Sigmoid colon (tissue), 4 donors: ENCODE data around the gene GPC1.

Experiments
- CTCF ChIP-seq, 4 experiments: fragments of 450-650 bp in 3 of 4; fragments of 200-600 bp in 1 of 4; IDR thresholded peaks; one replicate each; pipeline ENCODE4 v1.5.1; 2016 to 2019; ENCODE audit warnings: antibody characterized with exemption in 4 of 4, mild to moderate bottlenecking in 3 of 4, moderate library complexity in 2 of 4
- POLR2A ChIP-seq, 2 donors: fragments of 450-650 bp; IDR thresholded peaks; one replicate each; pipeline ENCODE4 v1.6.1; 2016; ENCODE audit warnings: antibody characterized with exemption in 2 of 2, mild to moderate bottlenecking in 2 of 2, moderate library complexity in 2 of 2
- POLR2AphosphoS5 ChIP-seq, 4 donors: sonication (generic); formaldehyde crosslinking; IDR thresholded peaks; one replicate each; pipeline ENCODE4 v1.6.1; 2017; ENCODE audit warnings: antibody characterized with exemption in 4 of 4

GRCh38 chr2:240405133-240405532 is 30.3 kb upstream of the GPC1 start:
- TF ChIP-seq POLR2A (IDR thresholded peaks at IDR 0.05): no peak
- no peak for TF ChIP-seq CTCF (IDR thresholded peaks at IDR 0.05)
- TF ChIP-seq POLR2AphosphoS5 (IDR thresholded peaks at IDR 0.05): no peak
